H1 (cell line): ENCODE results near the gene LAMTOR5.

Source experiments
- BACH1 ChIP-seq: IDR thresholded peaks from 2 replicates; pipeline ENCODE4 v1.6.1; 2012; ENCODE audit warnings: low read length, improper control_type of control experiment
- CHD2 ChIP-seq: IDR thresholded peaks from 2 replicates; pipeline ENCODE4 v1.6.1; 2012; ENCODE audit warnings: low read length, improper control_type of control experiment
- EP300 ChIP-seq, 2 experiments: IDR thresholded peaks; 1 replicate in 1 of 2; 2 replicates in 1 of 2; pipeline ENCODE4 v1.6.1; 2011 to 2012; ENCODE audit warnings: low read depth in 2 of 2, low read length in 2 of 2, mild to moderate bottlenecking in 2 of 2, borderline replicate concordance in 1 of 2, inconsistent platforms in 1 of 2, moderate library complexity in 1 of 2
- EZH2 ChIP-seq: fragments of 200-600 bp; sonication (generic); IDR thresholded peaks from 2 replicates; pipeline ENCODE4 v1.7.1; 2012; ENCODE audit warnings: low read depth, mild to moderate bottlenecking, moderate library complexity, low read length, inconsistent platforms; ENCODE audit not compliant: severe bottlenecking
- POLR2A ChIP-seq, 2 experiments: IDR thresholded peaks; 1 replicate in 1 of 2; 2 replicates in 1 of 2; pipeline ENCODE4 v1.6.1; 2011; ENCODE audit warnings: low read depth in 2 of 2, low read length in 2 of 2, mild to moderate bottlenecking in 2 of 2; ENCODE audit errors: control extremely low read depth in 1 of 2
- POLR2AphosphoS5 ChIP-seq: IDR thresholded peaks from 2 replicates; pipeline ENCODE4 v1.6.1; 2011; ENCODE audit warnings: low read depth, low read length
- SIN3A ChIP-seq, 2 experiments: IDR thresholded peaks in 1 of 2; conservative IDR thresholded peaks in 1 of 2; 2 replicates each; pipeline ENCODE4 v1.6.1; 2011 to 2012; ENCODE audit warnings: low read length in 2 of 2, improper control_type of control experiment in 1 of 2, low read depth in 1 of 2, mild to moderate bottlenecking in 1 of 2
- SUZ12 ChIP-seq: fragments of 200-600 bp; sonication (generic); IDR thresholded peaks from 2 replicates; pipeline ENCODE4 v1.6.1; 2012; ENCODE audit warnings: mild to moderate bottlenecking, inconsistent platforms, low read length, moderate library complexity, mixed read lengths
- YY1 ChIP-seq: IDR thresholded peaks from 2 replicates; pipeline ENCODE4 v1.6.1; 2011; ENCODE audit warnings: low read depth, mild to moderate bottlenecking, low read length
- TF ChIP-seq, protein P1 (sequence below), 3 experiments: IDR thresholded peaks; 1 replicate in 2 of 3; 2 replicates in 1 of 3; pipeline versions ENCODE4 v1.5.1 to v1.6.1; 2011; ENCODE audit warnings: low read length in 3 of 3, mild to moderate bottlenecking in 3 of 3, inconsistent platforms in 2 of 3, low read depth in 1 of 3, moderate library complexity in 1 of 3; ENCODE audit not compliant: insufficient read depth in 1 of 3; ENCODE audit errors: control extremely low read depth in 1 of 3

DNA sequence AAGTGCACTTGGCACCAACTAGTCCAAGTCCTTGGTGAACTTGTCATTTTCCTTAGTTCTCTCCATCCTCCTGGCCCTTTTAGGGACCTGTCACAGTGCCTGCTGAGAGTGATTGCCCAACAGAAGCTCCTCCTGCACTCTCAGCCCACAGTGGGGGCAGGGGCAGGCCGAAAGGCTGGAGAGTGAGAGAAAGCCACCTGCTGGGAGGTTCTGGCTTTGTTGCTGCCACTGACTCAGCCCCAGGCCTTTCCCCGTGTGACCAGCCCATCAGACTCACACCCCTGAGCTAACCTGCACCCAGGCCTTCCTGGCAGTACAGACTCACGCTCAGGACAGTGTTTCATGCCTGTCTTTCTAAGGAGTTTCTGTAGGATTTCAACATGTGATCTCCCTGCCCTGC lies 26.3 kb upstream of the LAMTOR5 start:
- TF ChIP-seq CHD2 (no peak), BACH1 (peak; percentile 61), YY1 (no peak), SIN3A (conservative IDR thresholded peaks at IDR 0.05 in 1 of 2, IDR thresholded peaks at IDR 0.05 in 1 of 2; ENCODE audit: low read depth in 1 of 2, low read length in 2 of 2) (no peak), EP300 (IDR thresholded peaks at IDR 0.05; ENCODE audit: borderline replicate concordance in 1 of 2, low read depth in 2 of 2, low read length in 2 of 2) (no peak), POLR2A (IDR thresholded peaks at IDR 0.05; ENCODE audit: control extremely low read depth in 1 of 2, low read depth in 2 of 2, low read length in 2 of 2) (no peak), POLR2AphosphoS5 (no peak), SUZ12 (no peak), EZH2 (no peak)
- TF ChIP-seq, protein P1, sequence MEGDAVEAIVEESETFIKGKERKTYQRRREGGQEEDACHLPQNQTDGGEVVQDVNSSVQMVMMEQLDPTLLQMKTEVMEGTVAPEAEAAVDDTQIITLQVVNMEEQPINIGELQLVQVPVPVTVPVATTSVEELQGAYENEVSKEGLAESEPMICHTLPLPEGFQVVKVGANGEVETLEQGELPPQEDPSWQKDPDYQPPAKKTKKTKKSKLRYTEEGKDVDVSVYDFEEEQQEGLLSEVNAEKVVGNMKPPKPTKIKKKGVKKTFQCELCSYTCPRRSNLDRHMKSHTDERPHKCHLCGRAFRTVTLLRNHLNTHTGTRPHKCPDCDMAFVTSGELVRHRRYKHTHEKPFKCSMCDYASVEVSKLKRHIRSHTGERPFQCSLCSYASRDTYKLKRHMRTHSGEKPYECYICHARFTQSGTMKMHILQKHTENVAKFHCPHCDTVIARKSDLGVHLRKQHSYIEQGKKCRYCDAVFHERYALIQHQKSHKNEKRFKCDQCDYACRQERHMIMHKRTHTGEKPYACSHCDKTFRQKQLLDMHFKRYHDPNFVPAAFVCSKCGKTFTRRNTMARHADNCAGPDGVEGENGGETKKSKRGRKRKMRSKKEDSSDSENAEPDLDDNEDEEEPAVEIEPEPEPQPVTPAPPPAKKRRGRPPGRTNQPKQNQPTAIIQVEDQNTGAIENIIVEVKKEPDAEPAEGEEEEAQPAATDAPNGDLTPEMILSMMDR (IDR thresholded peaks at IDR 0.05; ENCODE audit: control extremely low read depth in 1 of 3, insufficient read depth in 1 of 3, low read depth in 1 of 3, low read length in 3 of 3): no peak
